Suprapubic skin (tissue), 4 donors: ENCODE data around the gene MEIOSIN. TPM values are rescaled to one million over a fixed set of nuclear protein-coding genes. Genes with fewer than 3 reads are reported as not detected.

Source experiments
- DNase-seq, 2 donors: peaks; one replicate each; pipeline ENCODE4 v3.0.0-alpha.2; 2019; ENCODE audit warnings: low spot score in 2 of 2
- H3K27ac ChIP-seq: fragments of 200-600 bp; sonication (generic); one replicate; pipeline ENCODE4 v1.5.1; 2019
- H3K27me3 ChIP-seq: fragments of 200-600 bp; sonication (generic); one replicate; pipeline ENCODE4 v1.5.1; 2019
- H3K36me3 ChIP-seq: fragments of 200-600 bp; sonication (generic); one replicate; pipeline ENCODE4 v1.5.1; 2019
- H3K4me1 ChIP-seq: fragments of 200-600 bp; sonication (generic); one replicate; pipeline ENCODE4 v1.5.1; 2019
- H3K4me3 ChIP-seq: fragments of 200-600 bp; sonication (generic); one replicate; pipeline ENCODE4 v1.5.1; 2019; ENCODE audit warnings: mild to moderate bottlenecking
- H3K9me3 ChIP-seq: fragments of 200-600 bp; sonication (generic); one replicate; pipeline ENCODE4 v1.5.1; 2019
- CTCF ChIP-seq, 2 donors: fragments of 200-600 bp in 1 of 2; fragments of 450-650 bp in 1 of 2; sonication (generic) in 1 of 2; IDR thresholded peaks; one replicate each; pipeline ENCODE4 v1.5.1; 2016 to 2019; ENCODE audit warnings: antibody characterized with exemption in 2 of 2, mild to moderate bottlenecking in 1 of 2, moderate library complexity in 1 of 2
- EP300 ChIP-seq: sonication (generic); formaldehyde crosslinking; IDR thresholded peaks from one replicate; pipeline ENCODE4 v1.6.1; 2017; ENCODE audit warnings: antibody characterized with exemption
- POLR2A ChIP-seq, 2 donors: fragments of 450-650 bp; IDR thresholded peaks; one replicate each; pipeline ENCODE4 v1.6.1; 2017; ENCODE audit warnings: antibody characterized with exemption in 2 of 2, mild to moderate bottlenecking in 2 of 2, moderate library complexity in 2 of 2
- POLR2AphosphoS5 ChIP-seq, 3 donors: sonication (generic); formaldehyde crosslinking; IDR thresholded peaks; one replicate each; pipeline ENCODE4 v1.6.1; 2017; ENCODE audit warnings: antibody characterized with exemption in 3 of 3
- WGBS: methylation state at CpG from one replicate; pipeline ENCODE4 v1.1.5; 2018; 5-methylcytosine and 5-hydroxymethylcytosine counted together
- total RNA-seq, 4 donors: library from RNA; depleted of rRNA; stranded (reverse); fragments of >200 nt; gene quantifications; one replicate each; pipeline ENCODE4 v1.1.0, GENCODE V29; 2016

MEIOSIN gene
- total RNA-seq, 4 donors from 2014 or later = not detected

GRCh38 chr19:45767410-45767880 is 34.2 kb downstream of the MEIOSIN start:
- no peaks in the 10 kb centered on the region for H3K9me3 ChIP-seq
- no peak for TF ChIP-seq EP300
- no peak for TF ChIP-seq CTCF (IDR thresholded peaks at IDR 0.05)
- TF ChIP-seq POLR2A (IDR thresholded peaks at IDR 0.05) = no peak
- TF ChIP-seq POLR2AphosphoS5 (IDR thresholded peaks at IDR 0.05) = no peak
- H3K4me1 ChIP-seq = peaks cover 47% of the 10 kb centered on the region
- peak overlapping the region; percentile 86 for H3K4me3 ChIP-seq
- H3K27me3 ChIP-seq = no peaks in the 10 kb centered on the region
- peak overlapping the region; percentile 89 for H3K27ac ChIP-seq
- DNase-seq = peak; percentile 83 to 93
- H3K36me3 ChIP-seq = no peaks in the 10 kb centered on the region
- WGBS = 14% methylated on average over 27 of the region's 31 CpGs

GRCh38 chr19:45767881-45768654 is 34.8 kb downstream of the MEIOSIN start:
- DNase-seq = peak; percentile 84 to 88
- TF ChIP-seq CTCF (IDR thresholded peaks at IDR 0.05) (no peak), EP300 (no peak), POLR2AphosphoS5 (IDR thresholded peaks at IDR 0.05) (no peak), POLR2A (IDR thresholded peaks at IDR 0.05) (no peak)
- Histone ChIP-seq H3K4me3 (peak overlapping the region; percentile 86), H3K9me3 (no peaks in the 10 kb centered on the region), H3K36me3 (no peaks in the 10 kb centered on the region), H3K4me1 (peaks cover 47% of the 10 kb centered on the region), H3K27me3 (no peaks in the 10 kb centered on the region), H3K27ac (peak overlapping the region; percentile 89)
- WGBS = no CpG with 5 or more reads among the region's 102 CpGs

GRCh38 chr19:45768655-45768983 is 35.4 kb downstream of the MEIOSIN start:
- WGBS = 0% methylated on average over 17 of the region's 33 CpGs
- Histone ChIP-seq H3K27me3 (no peaks in the 10 kb centered on the region), H3K9me3 (no peaks in the 10 kb centered on the region), H3K4me3 (peak overlapping the region; percentile 86), H3K27ac (peak overlapping the region; percentile 89), H3K4me1 (peaks cover 47% of the 10 kb centered on the region), H3K36me3 (no peaks in the 10 kb centered on the region)
- TF ChIP-seq POLR2AphosphoS5 (IDR thresholded peaks at IDR 0.05) (no peak), CTCF (IDR thresholded peaks at IDR 0.05) (no peak), POLR2A (IDR thresholded peaks at IDR 0.05) (no peak), EP300 (no peak)
- peak in 1 of 2 donors; percentile 81 for DNase-seq

- Histone ChIP-seq H3K4me3 (peak within 1 kb of the TSS; percentile 86), H3K9me3 (no peaks in the 10 kb centered on the region), H3K27ac (peak within 1 kb of the TSS; percentile 89), H3K36me3 (no peaks in the 10 kb centered on the region), H3K4me1 (peaks cover 42% of the 10 kb centered on the region), H3K27me3 (no peaks in the 10 kb centered on the region)
- DNase-seq = peak; percentile 99
- TF ChIP-seq CTCF (IDR thresholded peaks at IDR 0.05) (no peak), POLR2AphosphoS5 (IDR thresholded peaks at IDR 0.05) (peak; percentile 45 to 98 (median 73)), EP300 (no peak), POLR2A (IDR thresholded peaks at IDR 0.05) (peak; percentile 12 to 33)
- whole genome bisulfite sequencing = under 1% methylated on average over 50 of the region's 70 CpGs
Measured at GRCh38 chr19:45768984-45769782, 35.9 kb downstream of the MEIOSIN start, which contains the start of gene SIX5. Gene SIX5, minus strand, starts transcription at chr19:45769252. Its CDS starts 408 bp downstream, at chr19:45768844.

DNA sequence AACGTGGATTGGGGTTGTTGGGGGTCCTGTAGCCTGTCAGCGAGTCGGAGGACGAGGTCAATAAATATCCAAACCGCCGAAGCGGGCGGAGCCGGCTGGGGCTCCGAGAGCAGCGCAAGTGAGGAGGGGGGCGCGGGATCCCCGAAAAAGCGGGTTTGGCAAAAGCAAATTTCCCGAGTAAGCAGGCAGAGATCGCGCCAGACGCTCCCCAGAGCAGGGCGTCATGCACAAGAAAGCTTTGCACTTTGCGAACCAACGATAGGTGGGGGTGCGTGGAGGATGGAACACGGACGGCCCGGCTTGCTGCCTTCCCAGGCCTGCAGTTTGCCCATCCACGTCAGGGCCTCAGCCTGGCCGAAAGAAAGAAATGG is 36.6 kb downstream of the MEIOSIN start:
- Histone ChIP-seq H3K9me3 (no peaks in the 10 kb centered on the region), H3K4me1 (peaks cover 38% of the 10 kb centered on the region), H3K4me3 (peak overlapping the region; percentile 86), H3K27me3 (no peaks in the 10 kb centered on the region), H3K36me3 (peaks cover 2% of the 10 kb centered on the region), H3K27ac (peak overlapping the region; percentile 89)
- TF ChIP-seq EP300 (no peak), POLR2AphosphoS5 (IDR thresholded peaks at IDR 0.05) (no peak), CTCF (IDR thresholded peaks at IDR 0.05) (no peak), POLR2A (IDR thresholded peaks at IDR 0.05) (no peak)
- WGBS = under 1% methylated on average over 23 of the region's 28 CpGs
- DNase-seq = peak; percentile 80 to 83
